Measurements from ENCODE around the gene PLA2G5. TPM values are rescaled to one million over a fixed set of nuclear protein-coding genes. Genes with fewer than 3 reads are reported as not detected.

The PLA2G5 gene
- total RNA-seq, 1 experiment from 2014 or later = not detected

GRCh38 chr1:20078711-20079110 is 8.7 kb downstream of the PLA2G5 start:
- Histone ChIP-seq H3K27me3 (no peaks in the 10 kb centered on the region), H3K9me3 (no peaks in the 10 kb centered on the region), H3K4me3 (no peak overlapping the region), H3K36me3 (no peaks in the 10 kb centered on the region)
- no peak for DNase-seq

- DNase-seq = no peak
- Histone ChIP-seq H3K4me3 (no peak overlapping the region), H3K36me3 (no peaks in the 10 kb centered on the region), H3K9me3 (no peaks in the 10 kb centered on the region), H3K27me3 (no peaks in the 10 kb centered on the region)
Measured at GRCh38 chr1:20079661-20080305, 9.8 kb downstream of the PLA2G5 start.

- no peaks in the 10 kb centered on the region for H3K27me3 ChIP-seq
- no peaks in the 10 kb centered on the region for H3K36me3 ChIP-seq
- no peaks in the 10 kb centered on the region for H3K9me3 ChIP-seq
- no peak overlapping the region for H3K4me3 ChIP-seq
- peak; percentile 19 for DNase-seq
Measured at GRCh38 chr1:20080441-20081352, 10.7 kb downstream of the PLA2G5 start.

- Histone ChIP-seq H3K36me3 (no peaks in the 10 kb centered on the region), H3K9me3 (no peaks in the 10 kb centered on the region), H3K27me3 (no peaks in the 10 kb centered on the region), H3K4me3 (no peak overlapping the region)
- no peak for DNase-seq
Measured at GRCh38 chr1:20081353-20081810, 11.4 kb downstream of the PLA2G5 start.

GRCh38 chr1:20082772-20083171 is 12.8 kb downstream of the PLA2G5 start:
- DNase-seq = no peak
- H3K36me3 ChIP-seq = no peaks in the 10 kb centered on the region
- no peak overlapping the region for H3K4me3 ChIP-seq
- no peaks in the 10 kb centered on the region for H3K27me3 ChIP-seq
- H3K9me3 ChIP-seq = no peaks in the 10 kb centered on the region

- Histone ChIP-seq H3K4me3 (no peak overlapping the region), H3K27me3 (no peaks in the 10 kb centered on the region), H3K9me3 (no peaks in the 10 kb centered on the region), H3K36me3 (no peaks in the 10 kb centered on the region)
- DNase-seq = no peak
Measured at GRCh38 chr1:20083178-20083944, 13.4 kb downstream of the PLA2G5 start.

GRCh38 chr1:20086800-20087199 is 16.8 kb downstream of the PLA2G5 start:
- no peaks in the 10 kb centered on the region for H3K36me3 ChIP-seq
- DNase-seq = no peak
- no peaks in the 10 kb centered on the region for H3K27me3 ChIP-seq
- no peak overlapping the region for H3K4me3 ChIP-seq
- no peaks in the 10 kb centered on the region for H3K9me3 ChIP-seq

- no peaks in the 10 kb centered on the region for H3K27me3 ChIP-seq
- no peaks in the 10 kb centered on the region for H3K9me3 ChIP-seq
- H3K36me3 ChIP-seq = no peaks in the 10 kb centered on the region
- H3K4me3 ChIP-seq = no peak overlapping the region
- DNase-seq = no peak
Measured at GRCh38 chr1:20087668-20088067, 17.7 kb downstream of the PLA2G5 start.

- no peaks in the 10 kb centered on the region for H3K36me3 ChIP-seq
- H3K9me3 ChIP-seq = no peaks in the 10 kb centered on the region
- H3K4me3 ChIP-seq = no peak overlapping the region
- DNase-seq = no peak
- H3K27me3 ChIP-seq = no peaks in the 10 kb centered on the region
Measured at GRCh38 chr1:20089328-20090077, 19.5 kb downstream of the PLA2G5 start.

- Histone ChIP-seq H3K4me3 (no peak overlapping the region), H3K27me3 (no peaks in the 10 kb centered on the region), H3K9me3 (no peaks in the 10 kb centered on the region), H3K36me3 (no peaks in the 10 kb centered on the region)
- no peak for DNase-seq
Measured at GRCh38 chr1:20090119-20090518, 20.1 kb downstream of the PLA2G5 start.

GRCh38 chr1:20090641-20091040 is 20.6 kb downstream of the PLA2G5 start:
- no peaks in the 10 kb centered on the region for H3K36me3 ChIP-seq
- H3K27me3 ChIP-seq = no peaks in the 10 kb centered on the region
- DNase-seq = no peak
- H3K9me3 ChIP-seq = no peaks in the 10 kb centered on the region
- H3K4me3 ChIP-seq = no peak overlapping the region

- Histone ChIP-seq H3K4me3 (no peak overlapping the region), H3K9me3 (no peaks in the 10 kb centered on the region), H3K36me3 (no peaks in the 10 kb centered on the region), H3K27me3 (no peaks in the 10 kb centered on the region)
- no peak for DNase-seq
Measured at GRCh38 chr1:20093303-20093702, 23.3 kb downstream of the PLA2G5 start.

- DNase-seq = no peak
- no peaks in the 10 kb centered on the region for H3K9me3 ChIP-seq
- H3K27me3 ChIP-seq = no peaks in the 10 kb centered on the region
- H3K36me3 ChIP-seq = no peaks in the 10 kb centered on the region
- no peak overlapping the region for H3K4me3 ChIP-seq
Measured at GRCh38 chr1:20093940-20094391, 24.0 kb downstream of the PLA2G5 start.

- H3K27me3 ChIP-seq = no peaks in the 10 kb centered on the region
- DNase-seq = no peak
- no peak overlapping the region for H3K4me3 ChIP-seq
- no peaks in the 10 kb centered on the region for H3K9me3 ChIP-seq
- no peaks in the 10 kb centered on the region for H3K36me3 ChIP-seq
Measured at GRCh38 chr1:20095564-20096434, 25.8 kb downstream of the PLA2G5 start.

GRCh38 chr1:20096840-20097447 is 26.9 kb downstream of the PLA2G5 start:
- Histone ChIP-seq H3K4me3 (no peak overlapping the region), H3K9me3 (no peaks in the 10 kb centered on the region), H3K27me3 (no peaks in the 10 kb centered on the region), H3K36me3 (no peaks in the 10 kb centered on the region)
- DNase-seq = no peak

All from MG63 (cell line).